Inflammatory macrophage treated with lipopolysaccharide for 4 hours (primary cell): Measurements from ENCODE around the gene UGT1A8.

ENCODE experiments used
- DNase-seq: peaks from one replicate; pipeline ENCODE4 v3.0.0-alpha.2; 2020

Gene UGT1A8

GRCh38 chr2:233803292-233803911 lies 186.0 kb downstream of the UGT1A8 start:
- no peak for DNase-seq

GRCh38 chr2:233803994-233804393 lies 186.6 kb downstream of the UGT1A8 start:
- DNase-seq, result no peak

GRCh38 chr2:233807215-233807865 lies 189.9 kb downstream of the UGT1A8 start:
- no peak for DNase-seq

GRCh38 chr2:233807966-233808935 lies 190.8 kb downstream of the UGT1A8 start:
- DNase-seq, result no peak

GRCh38 chr2:233810385-233810784 lies 193.0 kb downstream of the UGT1A8 start:
- no peak for DNase-seq

GRCh38 chr2:233811087-233811486 lies 193.7 kb downstream of the UGT1A8 start:
- DNase-seq, result no peak

GRCh38 chr2:233811732-233812131 lies 194.3 kb downstream of the UGT1A8 start:
- no peak for DNase-seq

GRCh38 chr2:233813236-233814055 lies 196.0 kb downstream of the UGT1A8 start:
- no peak for DNase-seq

GRCh38 chr2:233814056-233814835 lies 196.8 kb downstream of the UGT1A8 start:
- no peak for DNase-seq

GRCh38 chr2:233815861-233816260 lies 198.4 kb downstream of the UGT1A8 start:
- DNase-seq, result no peak

GRCh38 chr2:233816334-233816733 lies 198.9 kb downstream of the UGT1A8 start:
- DNase-seq, result no peak

GRCh38 chr2:233816771-233817170 lies 199.3 kb downstream of the UGT1A8 start:
- no peak for DNase-seq

GRCh38 chr2:233817361-233817911 lies 200.0 kb downstream of the UGT1A8 start:
- no peak for DNase-seq

- no peak for DNase-seq
These were observed 200.7 kb downstream of the UGT1A8 start for GRCh38 chr2:233817995-233818638.

GRCh38 chr2:233818639-233819621 lies 201.5 kb downstream of the UGT1A8 start:
- DNase-seq, result no peak

GRCh38 chr2:233819884-233820773 lies 202.7 kb downstream of the UGT1A8 start:
- no peak for DNase-seq

- DNase-seq, result no peak
These were observed 203.3 kb downstream of the UGT1A8 start for GRCh38 chr2:233820774-233821105.

- no peak for DNase-seq
These were observed 203.8 kb downstream of the UGT1A8 start for GRCh38 chr2:233821196-233821595.

- DNase-seq, result no peak
These were observed 204.3 kb downstream of the UGT1A8 start for GRCh38 chr2:233821709-233822100.
